Smooth muscle cell of bladder (primary cell): ENCODE measurements around the gene MARCHF5. TPM values are rescaled to one million over a fixed set of nuclear protein-coding genes. Genes with fewer than 3 reads are reported as not detected.

ENCODE experiments used
- total RNA-seq: library from RNA; depleted of rRNA; stranded (reverse); fragments of >200 nt; gene quantifications from 2 replicates; pipeline ENCODE4 v1.2.3, GENCODE V29; 2014

The MARCHF5 gene
- 10.3 and 11.1 TPM in 2 replicates for total RNA-seq

DNA sequence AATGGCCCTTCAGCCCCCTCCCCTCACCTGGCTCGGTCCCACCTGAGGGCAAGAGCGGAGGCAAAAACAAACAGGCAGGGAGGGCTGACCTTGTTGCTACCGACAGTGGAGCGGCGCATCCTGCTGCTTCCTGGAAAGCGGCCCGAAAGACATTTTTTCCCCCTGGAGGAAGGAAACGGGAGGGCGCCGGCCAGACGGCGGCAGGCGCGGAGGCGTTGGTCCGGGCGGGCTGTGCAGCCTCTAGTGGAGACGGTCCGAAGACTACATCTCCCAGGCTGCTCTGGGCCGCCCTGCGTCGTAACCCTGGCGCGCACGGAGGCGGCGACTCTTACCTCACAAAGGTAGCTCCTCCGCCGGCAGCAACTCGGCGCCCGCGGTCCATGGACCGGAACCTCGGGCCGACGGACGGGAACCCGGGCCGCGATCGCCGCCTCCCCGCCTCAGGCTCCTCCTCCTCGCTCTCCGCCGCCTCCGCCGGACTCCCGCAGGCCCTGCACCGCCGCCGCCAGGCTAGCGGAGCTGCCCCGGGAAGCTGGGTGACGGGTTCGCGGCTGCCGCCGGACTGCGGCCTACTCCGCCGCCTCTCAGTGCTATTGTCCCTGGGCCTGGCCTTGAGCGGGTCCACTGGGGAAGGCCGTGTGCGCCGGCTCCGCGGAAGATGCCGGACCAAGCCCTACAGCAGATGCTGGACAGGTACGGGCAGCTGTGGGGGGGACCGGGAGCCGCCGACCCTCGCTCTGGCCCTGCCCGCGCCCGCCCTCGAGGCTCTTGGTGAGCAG lies at the start of gene MARCHF5, which contains the start of gene CPEB3:
Gene MARCHF5 (plus strand): TSS at position 331 of the 779 bp plus-strand sequence. CDS start 328 bp downstream, at position 659.
Gene CPEB3 (minus strand): TSS at position 242 of the 779 bp plus-strand sequence. CDS start 50,728 bp downstream, outside the sequence.

Other genes with a start within 250 kb of the MARCHF5 start
- 0.43 and 0.55 TPM in 2 replicates for gene CPEB3, start 89 bp upstream of the MARCHF5 start, total RNA-seq